Measurements from ENCODE around the gene UCN. TPM values are rescaled to one million over a fixed set of nuclear protein-coding genes. Genes with fewer than 3 reads are reported as not detected.

The UCN gene
- polyA plus RNA-seq, 1 donor (not counting 4 experiments of a cell fraction or from before 2014, with no cell fraction given): 0.10 TPM

GRCh38 chr2:27261926-27262298 is 46.3 kb downstream of the UCN start:
- H3K79me2 ChIP-seq (ENCODE audit: control insufficient read depth, insufficient read depth, low read length): no peaks in the 10 kb centered on the region
- H3K27ac ChIP-seq (ENCODE audit: control insufficient read depth, insufficient read depth, low read length): no peak overlapping the region
- H3K9ac ChIP-seq (ENCODE audit: control insufficient read depth, extremely low read depth, insufficient read depth, low read length): no peak overlapping the region
- no peak overlapping the region for H3K4me3 ChIP-seq (ENCODE audit: control insufficient read depth in 2 of 3, extremely low read depth in 1 of 3, insufficient read depth in 2 of 3, low read depth in 1 of 3, low read length in 3 of 3)
- no peak for FAIRE-seq
- no peaks in the 10 kb centered on the region for H3K9me1 ChIP-seq (ENCODE audit: control insufficient read depth, extremely low read depth, insufficient read depth, low read length)
- peaks cover 2% of the 10 kb centered on the region for H4K20me1 ChIP-seq (ENCODE audit: control insufficient read depth, extremely low read depth, insufficient read depth, low read length)
- dilution Hi-C loops (cut with MboI; ENCODE audit: extremely low pct_ligation_motif_present, low sequenced_read_pairs): no loop called here
- no peak overlapping the region for H2AFZ ChIP-seq (ENCODE audit: control insufficient read depth, low read length)
- no peaks in the 10 kb centered on the region for H3K9me3 ChIP-seq (ENCODE audit: control insufficient read depth, low read depth, low read length)
- no peak for DNase-seq (ENCODE audit: low read depth, low spot score)
- peaks cover 14% of the 10 kb centered on the region for H3K4me1 ChIP-seq (ENCODE audit: control insufficient read depth, extremely low read depth, insufficient read depth, low read length)
- H3K27me3 ChIP-seq (ENCODE audit: control insufficient read depth, extremely low read depth, insufficient read depth, low read length): peaks cover 81% of the 10 kb centered on the region
- peak; percentile 69 for TF ChIP-seq EZH2 (IDR thresholded peaks at IDR 0.05; ENCODE audit: low read length)
- TF ChIP-seq CTCF (optimal IDR thresholded peaks at IDR 0.05 in 1 of 3, IDR thresholded peaks at IDR 0.05 in 1 of 3, conservative IDR thresholded peaks at IDR 0.05 in 1 of 3; ENCODE audit: extremely low read depth in 1 of 3, insufficient read depth in 2 of 3, low read length in 3 of 3): no peak
- H3K4me2 ChIP-seq (ENCODE audit: control insufficient read depth, extremely low read depth, insufficient read depth, low read depth, low read length): no peak overlapping the region
- no peaks in the 10 kb centered on the region for H3K36me3 ChIP-seq (ENCODE audit: control insufficient read depth in 2 of 2, extremely low read depth in 1 of 2, insufficient read depth in 2 of 2, low read length in 2 of 2)

- Histone ChIP-seq H3K79me2 (ENCODE audit: control insufficient read depth, insufficient read depth, low read length) (no peaks in the 10 kb centered on the region), H3K4me3 (ENCODE audit: control insufficient read depth in 2 of 3, extremely low read depth in 1 of 3, insufficient read depth in 2 of 3, low read depth in 1 of 3, low read length in 3 of 3) (no peak overlapping the region), H3K9me3 (ENCODE audit: control insufficient read depth, low read depth, low read length) (no peaks in the 10 kb centered on the region), H3K4me2 (ENCODE audit: control insufficient read depth, extremely low read depth, insufficient read depth, low read depth, low read length) (no peak overlapping the region), H3K4me1 (ENCODE audit: control insufficient read depth, extremely low read depth, insufficient read depth, low read length) (peaks cover 14% of the 10 kb centered on the region), H3K9me1 (ENCODE audit: control insufficient read depth, extremely low read depth, insufficient read depth, low read length) (no peaks in the 10 kb centered on the region), H2AFZ (ENCODE audit: control insufficient read depth, low read length) (no peak overlapping the region), H3K27ac (ENCODE audit: control insufficient read depth, insufficient read depth, low read length) (no peak overlapping the region), H4K20me1 (ENCODE audit: control insufficient read depth, extremely low read depth, insufficient read depth, low read length) (peaks cover 2% of the 10 kb centered on the region), H3K9ac (ENCODE audit: control insufficient read depth, extremely low read depth, insufficient read depth, low read length) (no peak overlapping the region), H3K36me3 (ENCODE audit: control insufficient read depth in 2 of 2, extremely low read depth in 1 of 2, insufficient read depth in 2 of 2, low read length in 2 of 2) (no peaks in the 10 kb centered on the region), H3K27me3 (ENCODE audit: control insufficient read depth, extremely low read depth, insufficient read depth, low read length) (peaks cover 85% of the 10 kb centered on the region)
- dilution Hi-C loops (cut with MboI; ENCODE audit: extremely low pct_ligation_motif_present, low sequenced_read_pairs): no loop called here
- DNase-seq (ENCODE audit: low read depth, low spot score) (no peak), FAIRE-seq (no peak)
- TF ChIP-seq CTCF (optimal IDR thresholded peaks at IDR 0.05 in 1 of 3, IDR thresholded peaks at IDR 0.05 in 1 of 3, conservative IDR thresholded peaks at IDR 0.05 in 1 of 3; ENCODE audit: extremely low read depth in 1 of 3, insufficient read depth in 2 of 3, low read length in 3 of 3): no peak
- peak; percentile 18 for TF ChIP-seq EZH2 (IDR thresholded peaks at IDR 0.05; ENCODE audit: low read length)
Measured at GRCh38 chr2:27261241-27261925, 46.9 kb downstream of the UCN start.

Data from keratinocyte (primary cell).